Calu3 (cell line): Measurements from ENCODE around the gene SHC2. TPM values are rescaled to one million over a fixed set of nuclear protein-coding genes. Genes with fewer than 3 reads are reported as not detected.

Source experiments
- BruUV-seq: library from RNA; stranded (reverse); fragments of 400-500 nt; replicated peaks from 2 replicates; lab custom pipeline; 2021; lab: Mats Ljungman, UMichigan
- CTCF ChIA-PET: fragments of 300-600 bp; sonication (Branson Sonifier 250); formaldehyde crosslinking; loops from one replicate; lab custom pipeline; 2022; ENCODE audit warnings: antibody characterized with exemption; lab: Charles Lee
- DNase-seq: peaks from one replicate; pipeline ENCODE4 v3.0.0; 2022
- H3K27ac Mint-ChIP-seq: one replicate; pipeline ENCODE4 v1.8.0; 2022; ENCODE audit warnings: mixed read lengths; ENCODE audit not compliant: unreplicated experiment
- H3K27me3 Mint-ChIP-seq: one replicate; pipeline ENCODE4 v1.8.0; 2022; ENCODE audit warnings: mixed read lengths; ENCODE audit not compliant: unreplicated experiment
- H3K36me3 Mint-ChIP-seq: one replicate; pipeline ENCODE4 v1.8.0; 2022; ENCODE audit warnings: mild to moderate bottlenecking, moderate library complexity, mixed read lengths; ENCODE audit not compliant: insufficient read depth, unreplicated experiment
- H3K4me1 Mint-ChIP-seq: one replicate; pipeline ENCODE4 v1.8.0; 2022; ENCODE audit warnings: mild to moderate bottlenecking, low read depth, mixed read lengths; ENCODE audit not compliant: unreplicated experiment
- H3K4me3 Mint-ChIP-seq: one replicate; pipeline ENCODE4 v1.8.0; 2022; ENCODE audit warnings: mild to moderate bottlenecking, low read depth, moderate library complexity, mixed read lengths; ENCODE audit not compliant: unreplicated experiment
- H3K9me3 Mint-ChIP-seq: one replicate; pipeline ENCODE4 v1.8.0; 2022; ENCODE audit warnings: low read depth, mixed read lengths; ENCODE audit not compliant: unreplicated experiment
- CTCF ChIP-seq: fragments of 200-600 bp; IDR thresholded peaks from one replicate; pipeline ENCODE4 v1.8.0; 2022; ENCODE audit warnings: antibody characterized with exemption; ENCODE audit not compliant: unreplicated experiment
- intact Hi-C: fragments of 100-400 bp; cut with micrococcal nuclease; formaldehyde crosslinking; loops from one replicate; pipeline ENCODE4 v1.10.0; 2022; ENCODE audit not compliant: unreplicated experiment
- total RNA-seq: library from RNA; stranded (reverse); gene quantifications from 2 replicates; pipeline ENCODE4 v1.2.3, GENCODE V29; 2022

The SHC2 gene
- total RNA-seq, 1 experiment from 2014 or later = 8.4 TPM

DNA sequence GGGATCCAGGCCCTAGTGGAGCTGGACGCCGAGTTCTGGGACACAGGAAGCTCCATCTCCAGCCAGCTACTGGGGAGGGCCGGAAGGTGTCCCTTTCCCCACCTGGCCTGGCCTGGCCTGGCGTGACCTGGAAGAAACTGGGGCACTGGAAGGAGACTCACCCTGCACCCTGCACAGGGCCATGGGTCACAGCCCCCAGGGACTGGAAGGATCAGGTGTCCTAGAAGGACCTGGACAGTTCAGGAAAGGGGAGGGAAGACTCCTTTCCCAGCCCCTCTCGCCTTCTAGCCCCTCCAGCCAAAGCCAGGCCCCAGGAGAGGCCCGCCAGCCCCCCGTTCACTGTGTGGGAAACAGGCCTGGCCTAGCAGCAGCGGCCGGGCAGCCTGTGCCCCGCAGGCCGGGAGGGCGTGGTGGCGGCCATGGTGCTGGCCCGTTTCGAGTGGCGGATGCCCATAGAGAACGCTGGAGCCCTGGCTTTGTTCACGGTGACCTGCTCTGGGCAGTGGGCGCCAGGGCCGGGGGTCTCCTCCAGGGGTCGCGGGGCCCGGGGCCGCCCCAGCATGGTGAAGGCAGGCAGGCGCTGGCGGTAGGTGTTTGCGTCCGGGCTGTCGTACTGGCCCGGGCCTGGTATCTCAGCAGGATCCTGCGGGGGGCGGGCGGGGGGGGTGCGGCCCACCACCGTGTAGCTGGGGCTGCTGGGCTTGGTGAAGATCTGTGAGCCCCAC is 2.8 kb upstream of the SHC2 start:
- no peak overlapping the region for H3K4me3 Mint-ChIP-seq
- peaks cover 23% of the 10 kb centered on the region for H3K36me3 Mint-ChIP-seq
- no peak for TF ChIP-seq CTCF
- no peak for DNase-seq
- intact Hi-C loops = no loop called here
- H3K27ac Mint-ChIP-seq = no peak overlapping the region
- peaks cover 13% of the 10 kb centered on the region for H3K27me3 Mint-ChIP-seq
- H3K4me1 Mint-ChIP-seq = no peaks in the 10 kb centered on the region
- H3K9me3 Mint-ChIP-seq = no peaks in the 10 kb centered on the region
- no TSS peak for BruUV-seq
- CTCF ChIA-PET = no interaction called here

GRCh38 chr19:461721-462551 is 1.1 kb upstream of the SHC2 start:
- peak; percentile 73 for DNase-seq
- H3K9me3 Mint-ChIP-seq = no peaks in the 10 kb centered on the region
- H3K4me1 Mint-ChIP-seq = no peaks in the 10 kb centered on the region
- CTCF ChIA-PET = interaction anchor here (0.6 kb wide), 1 partner anchor 18 kb away, joined by 3 read pairs; no protein-coding TSS in a partner anchor
- no TSS peak for BruUV-seq
- intact Hi-C loops = no loop called here
- peak overlapping the region; percentile 79 for H3K4me3 Mint-ChIP-seq
- peaks cover 13% of the 10 kb centered on the region for H3K27me3 Mint-ChIP-seq
- peak overlapping the region; percentile 61 for H3K27ac Mint-ChIP-seq
- no peak for TF ChIP-seq CTCF
- peaks cover 23% of the 10 kb centered on the region for H3K36me3 Mint-ChIP-seq

GRCh38 chr19:459724-460511 is 915 bp downstream of the SHC2 start:
- Mint-ChIP-seq H3K9me3 (no peaks in the 10 kb centered on the region), H3K27ac (peak overlapping the region; percentile 44), H3K4me3 (peak overlapping the region; percentile 57), H3K36me3 (peaks cover 27% of the 10 kb centered on the region), H3K4me1 (no peaks in the 10 kb centered on the region), H3K27me3 (peaks cover 9% of the 10 kb centered on the region)
- TSS peak; percentile 87 for BruUV-seq
- intact Hi-C loops = no loop called here
- CTCF ChIA-PET = no interaction called here
- DNase-seq = peak; percentile 62
- no peak for TF ChIP-seq CTCF
